AG09309 (cell line): ENCODE measurements around the gene CNIH1.
A peak's percentile ranks its signal among the peaks of the same experiment; 100 is the strongest.

ENCODE experiments used
- DNase-seq: peaks from one replicate; pipeline ENCODE4 v3.0.0-alpha.2; 2010; ENCODE audit warnings: low read depth
- H3K4me3 ChIP-seq: 2 replicates; pipeline ENCODE4 v1.5.1; 2011; ENCODE audit warnings: mild to moderate bottlenecking, low read depth, low read length, moderate library complexity; ENCODE audit not compliant: control insufficient read depth
- CTCF ChIP-seq: IDR thresholded peaks from 2 replicates; pipeline ENCODE4 v1.5.1; 2011; ENCODE audit warnings: mild to moderate bottlenecking, low read depth, low read length, inconsistent platforms; ENCODE audit not compliant: insufficient read depth, control insufficient read depth; ENCODE audit errors: missing control alignments

The CNIH1 gene

GRCh38 chr14:54488318-54488645 is 47.1 kb upstream of the CNIH1 start:
- DNase-seq, result no peak
- H3K4me3 ChIP-seq, result peak overlapping the region; percentile 88
- TF ChIP-seq CTCF, result no peak

- DNase-seq, result no peak
- TF ChIP-seq CTCF, result no peak
- H3K4me3 ChIP-seq, result peak overlapping the region; percentile 88
Measured at GRCh38 chr14:54487771-54488170, 46.6 kb upstream of the CNIH1 start.

DNA sequence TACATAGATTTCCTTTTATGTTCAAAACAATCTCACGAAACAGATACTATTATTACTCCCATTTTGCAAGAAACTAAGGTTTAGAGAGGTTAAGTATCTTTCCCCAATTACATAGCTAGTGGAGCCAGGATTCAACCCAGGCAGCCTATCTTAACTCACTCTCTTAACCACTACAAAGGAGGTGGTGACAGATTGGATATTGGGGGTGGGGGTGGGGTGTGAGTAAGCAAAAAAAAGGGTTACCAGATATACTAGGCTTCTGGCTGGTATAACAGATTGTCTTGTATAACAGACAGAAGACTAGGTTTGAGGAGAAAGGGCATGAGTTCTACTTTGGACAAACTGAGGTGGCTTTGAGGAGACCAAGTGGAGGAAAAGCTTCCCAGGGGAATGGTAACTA is 45.5 kb upstream of the CNIH1 start:
- DNase-seq, result no peak
- TF ChIP-seq CTCF, result no peak
- H3K4me3 ChIP-seq, result no peak overlapping the region

GRCh38 chr14:54483846-54484245 is 42.7 kb upstream of the CNIH1 start:
- no peak for TF ChIP-seq CTCF
- H3K4me3 ChIP-seq, result no peak overlapping the region
- DNase-seq, result no peak

DNA sequence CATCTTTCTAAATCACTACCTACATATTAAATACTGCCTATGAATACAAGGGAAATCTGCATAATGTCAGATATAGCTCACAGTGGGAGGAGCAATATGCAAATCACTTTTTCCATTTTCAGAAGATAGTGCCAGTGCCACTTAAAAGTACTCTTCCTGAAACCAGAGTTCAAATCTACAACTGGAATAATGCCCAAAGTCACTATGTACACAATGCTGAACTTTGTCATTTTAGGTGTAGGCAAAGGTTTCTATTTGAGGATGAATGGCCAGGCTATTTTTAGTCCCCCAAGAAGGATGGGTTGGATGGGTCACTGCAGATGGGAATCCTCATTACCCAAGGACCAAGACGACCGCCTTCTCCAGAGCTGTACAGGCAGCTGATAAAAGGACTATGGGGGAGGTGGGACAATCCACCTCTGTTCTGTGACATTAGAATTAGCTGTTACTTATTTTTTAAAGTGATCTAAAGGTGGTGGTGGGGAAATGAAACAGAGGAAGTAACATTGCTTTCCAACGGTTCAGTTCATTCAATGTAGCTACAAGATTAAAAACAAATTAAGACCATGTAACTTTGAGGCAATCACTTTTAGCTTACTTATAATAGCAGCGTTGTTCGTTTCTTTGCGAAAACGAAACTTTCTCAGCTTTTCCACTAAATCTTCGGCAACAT is 42.0 kb upstream of the CNIH1 start:
- TF ChIP-seq CTCF, result no peak
- no peak overlapping the region for H3K4me3 ChIP-seq
- no peak for DNase-seq

DNA sequence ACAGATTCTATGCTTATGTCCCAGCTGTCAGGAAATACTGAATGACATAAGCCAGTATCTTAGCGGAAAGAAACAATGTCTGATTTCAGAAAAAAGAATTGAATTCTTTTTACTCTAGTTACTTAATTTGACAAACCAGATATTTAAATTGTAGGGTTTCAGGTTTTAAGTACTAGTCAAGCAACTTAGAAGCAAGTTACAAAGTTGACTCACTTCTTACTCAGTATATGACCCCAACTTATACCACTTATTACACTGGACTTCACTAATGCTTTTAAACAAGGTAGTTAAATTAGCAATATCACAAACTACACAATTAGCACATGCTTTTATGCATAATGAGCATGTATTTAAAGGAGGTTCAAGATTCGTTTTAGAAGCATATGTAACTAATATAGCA is 40.5 kb upstream of the CNIH1 start:
- no peak for DNase-seq
- no peak for TF ChIP-seq CTCF
- H3K4me3 ChIP-seq, result no peak overlapping the region
